Astrocyte (in vitro differentiated cells and primary cell): Measurements from ENCODE around the gene DOCK2. TPM values are rescaled to one million over a fixed set of nuclear protein-coding genes. Genes with fewer than 3 reads are reported as not detected.

Experiments
- DNase-seq: peaks from one replicate; pipeline ENCODE4 v3.0.0-alpha.2; 2010; ENCODE audit warnings: low read depth
- FAIRE-seq: peaks from 2 replicates; lab custom pipeline; 2011; peaks lifted over from hg19 to GRCh38; lab: Jason Lieb, UNC
- H2AFZ ChIP-seq: 2 replicates; pipeline ENCODE4 v1.6.0; 2012; ENCODE audit warnings: low read depth, low read length, inconsistent platforms
- H3K27ac ChIP-seq: 2 replicates; pipeline ENCODE4 v1.5.1; 2011; ENCODE audit warnings: low read depth, low read length, inconsistent platforms
- H3K27me3 ChIP-seq: 2 replicates; pipeline ENCODE4 v1.6.0; 2011; ENCODE audit warnings: low read length, inconsistent platforms; ENCODE audit not compliant: insufficient read depth
- H3K36me3 ChIP-seq: 2 replicates; pipeline ENCODE4 v1.5.1; 2011; ENCODE audit warnings: low read length, inconsistent platforms; ENCODE audit not compliant: insufficient read depth
- H3K4me1 ChIP-seq: 2 replicates; pipeline ENCODE4 v1.5.1; 2011; ENCODE audit warnings: low read length, inconsistent platforms; ENCODE audit not compliant: insufficient read depth
- H3K4me2 ChIP-seq: 2 replicates; pipeline ENCODE4 v1.6.0; 2012; ENCODE audit warnings: low read length, inconsistent platforms
- H3K4me3 ChIP-seq: 2 replicates; pipeline ENCODE4 v1.5.1; 2011; ENCODE audit warnings: low read depth, mild to moderate bottlenecking, low read length, inconsistent platforms; ENCODE audit not compliant: insufficient read depth
- H3K79me2 ChIP-seq: 2 replicates; pipeline ENCODE4 v1.6.0; 2012; ENCODE audit warnings: mild to moderate bottlenecking, low read length, inconsistent platforms; ENCODE audit not compliant: insufficient read depth
- H3K9ac ChIP-seq: 2 replicates; pipeline ENCODE4 v1.6.0; 2012; ENCODE audit warnings: mild to moderate bottlenecking, low read length, inconsistent platforms
- H3K9me3 ChIP-seq: 2 replicates; pipeline ENCODE4 v1.5.1; 2012; ENCODE audit warnings: low read depth, mild to moderate bottlenecking, low read length, inconsistent platforms; ENCODE audit not compliant: insufficient read depth
- H4K20me1 ChIP-seq: 2 replicates; pipeline ENCODE4 v1.6.0; 2012; ENCODE audit warnings: low read length, inconsistent platforms; ENCODE audit not compliant: insufficient read depth
- H3K27ac Mint-ChIP-seq: one replicate; pipeline ENCODE4 v1.8.0; 2021; ENCODE audit warnings: mild to moderate bottlenecking, mixed read lengths; ENCODE audit not compliant: unreplicated experiment
- H3K27me3 Mint-ChIP-seq: one replicate; pipeline ENCODE4 v1.8.0; 2021; ENCODE audit warnings: low read depth, mixed read lengths; ENCODE audit not compliant: unreplicated experiment
- H3K36me3 Mint-ChIP-seq: one replicate; pipeline ENCODE4 v1.8.0; 2021; ENCODE audit warnings: low read depth, mixed read lengths; ENCODE audit not compliant: unreplicated experiment
- H3K4me1 Mint-ChIP-seq: one replicate; pipeline ENCODE4 v1.8.0; 2021; ENCODE audit warnings: low read depth, mixed read lengths; ENCODE audit not compliant: unreplicated experiment
- H3K4me3 Mint-ChIP-seq: one replicate; pipeline ENCODE4 v1.8.0; 2021; ENCODE audit warnings: mild to moderate bottlenecking, moderate library complexity, mixed read lengths; ENCODE audit not compliant: unreplicated experiment
- H3K9me3 Mint-ChIP-seq: one replicate; pipeline ENCODE4 v1.8.0; 2021; ENCODE audit warnings: mild to moderate bottlenecking, mixed read lengths; ENCODE audit not compliant: unreplicated experiment
- EZH2 ChIP-seq: IDR thresholded peaks from 2 replicates; pipeline ENCODE4 v1.6.1; 2012; ENCODE audit warnings: mild to moderate bottlenecking, low read length, inconsistent platforms; ENCODE audit not compliant: insufficient read depth
- total RNA-seq: library from RNA; stranded (reverse); gene quantifications from 2 replicates; pipeline ENCODE4 v1.2.1, GENCODE V29; 2021
- TF ChIP-seq, protein P1 (sequence below): IDR thresholded peaks from 2 replicates; pipeline ENCODE4 v1.5.1; 2011; ENCODE audit warnings: low read depth, mild to moderate bottlenecking, inconsistent platforms, low read length, moderate library complexity; ENCODE audit not compliant: insufficient read depth

The DOCK2 gene
- total RNA-seq, 1 donor from 2014 or later = 0.66 TPM

DNA sequence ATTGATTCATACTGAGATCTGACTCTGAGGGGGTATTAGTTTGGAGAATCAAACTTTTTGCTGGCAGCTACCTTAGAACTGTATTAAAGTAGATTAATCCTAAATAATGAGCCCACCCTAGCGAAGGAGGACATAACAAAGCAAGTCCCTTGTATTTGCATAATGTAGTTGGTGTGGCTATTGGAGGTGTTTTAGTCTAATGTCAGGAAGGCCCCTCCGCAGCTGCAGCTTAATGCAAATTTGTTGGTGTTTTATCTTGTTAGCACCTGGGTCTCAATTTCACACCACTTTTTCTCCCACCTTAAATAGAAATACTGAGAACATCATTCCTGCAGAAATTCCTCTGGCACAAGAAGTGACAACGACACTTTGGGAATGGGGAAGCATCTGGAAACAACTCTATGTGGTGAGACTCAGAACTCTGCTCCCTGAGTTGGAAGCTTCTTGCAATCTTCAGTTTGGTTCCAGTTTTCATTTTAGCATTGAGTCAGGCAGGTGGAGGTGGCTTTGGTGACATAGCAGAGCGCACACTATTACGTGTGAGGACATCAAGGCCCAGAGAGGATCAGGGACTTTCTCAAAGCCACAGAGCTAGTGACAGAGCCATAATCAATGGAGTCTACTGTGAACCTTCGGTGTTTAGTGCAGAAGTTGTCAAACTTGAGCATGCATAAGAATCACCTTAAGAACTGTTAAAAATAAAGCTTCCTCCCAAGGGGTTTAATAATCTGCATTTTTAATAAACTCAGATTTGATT is 33.9 kb downstream of the DOCK2 start:
- Mint-ChIP-seq H3K36me3 (no peaks in the 10 kb centered on the region), H3K27ac (no peak overlapping the region), H3K4me1 (peaks cover 4% of the 10 kb centered on the region), H3K27me3 (no peaks in the 10 kb centered on the region), H3K9me3 (no peaks in the 10 kb centered on the region), H3K4me3 (no peak overlapping the region)
- no peak overlapping the region for H2AFZ ChIP-seq
- no peak overlapping the region for H3K4me3 ChIP-seq
- DNase-seq = no peak
- no peak for TF ChIP-seq EZH2
- TF ChIP-seq, protein P1, sequence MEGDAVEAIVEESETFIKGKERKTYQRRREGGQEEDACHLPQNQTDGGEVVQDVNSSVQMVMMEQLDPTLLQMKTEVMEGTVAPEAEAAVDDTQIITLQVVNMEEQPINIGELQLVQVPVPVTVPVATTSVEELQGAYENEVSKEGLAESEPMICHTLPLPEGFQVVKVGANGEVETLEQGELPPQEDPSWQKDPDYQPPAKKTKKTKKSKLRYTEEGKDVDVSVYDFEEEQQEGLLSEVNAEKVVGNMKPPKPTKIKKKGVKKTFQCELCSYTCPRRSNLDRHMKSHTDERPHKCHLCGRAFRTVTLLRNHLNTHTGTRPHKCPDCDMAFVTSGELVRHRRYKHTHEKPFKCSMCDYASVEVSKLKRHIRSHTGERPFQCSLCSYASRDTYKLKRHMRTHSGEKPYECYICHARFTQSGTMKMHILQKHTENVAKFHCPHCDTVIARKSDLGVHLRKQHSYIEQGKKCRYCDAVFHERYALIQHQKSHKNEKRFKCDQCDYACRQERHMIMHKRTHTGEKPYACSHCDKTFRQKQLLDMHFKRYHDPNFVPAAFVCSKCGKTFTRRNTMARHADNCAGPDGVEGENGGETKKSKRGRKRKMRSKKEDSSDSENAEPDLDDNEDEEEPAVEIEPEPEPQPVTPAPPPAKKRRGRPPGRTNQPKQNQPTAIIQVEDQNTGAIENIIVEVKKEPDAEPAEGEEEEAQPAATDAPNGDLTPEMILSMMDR = no peak
- no peaks in the 10 kb centered on the region for H3K9me3 ChIP-seq
- no peaks in the 10 kb centered on the region for H3K79me2 ChIP-seq
- no peaks in the 10 kb centered on the region for H3K36me3 ChIP-seq
- H3K4me1 ChIP-seq = peaks cover 10% of the 10 kb centered on the region
- H3K4me2 ChIP-seq = no peak overlapping the region
- H3K9ac ChIP-seq = no peak overlapping the region
- no peaks in the 10 kb centered on the region for H3K27me3 ChIP-seq
- FAIRE-seq = no peak
- H4K20me1 ChIP-seq = no peaks in the 10 kb centered on the region
- no peak overlapping the region for H3K27ac ChIP-seq

DNA sequence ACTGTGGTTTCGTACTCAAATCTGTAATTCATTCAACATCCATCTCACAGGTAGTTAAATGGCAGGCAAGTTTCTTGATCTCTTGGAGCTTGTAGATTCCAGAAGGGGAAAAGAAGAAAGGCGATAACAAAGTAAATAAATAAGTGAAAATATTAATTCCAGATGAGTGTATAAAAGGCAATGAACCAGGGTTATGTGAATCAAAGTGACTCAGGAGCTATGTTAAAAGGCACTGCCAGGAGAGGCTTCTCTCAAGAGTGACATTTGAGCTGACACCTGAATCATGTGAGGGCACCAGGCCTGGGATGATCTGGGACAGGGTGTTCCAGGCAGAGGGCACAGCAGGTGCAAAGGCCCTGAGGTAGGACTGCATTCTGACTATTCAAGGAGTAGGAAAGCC is 45.0 kb downstream of the DOCK2 start:
- H3K4me3 Mint-ChIP-seq = no peak overlapping the region
- peaks cover 2% of the 10 kb centered on the region for H3K27me3 Mint-ChIP-seq
- no peaks in the 10 kb centered on the region for H3K27me3 ChIP-seq
- FAIRE-seq (no peak), DNase-seq (no peak)
- no peaks in the 10 kb centered on the region for H3K9me3 Mint-ChIP-seq
- no peaks in the 10 kb centered on the region for H3K36me3 Mint-ChIP-seq
- H3K9ac ChIP-seq = no peak overlapping the region
- H3K79me2 ChIP-seq = no peaks in the 10 kb centered on the region
- H3K27ac ChIP-seq = no peak overlapping the region
- TF ChIP-seq EZH2 = no peak
- TF ChIP-seq, protein P1 = no peak
- no peak overlapping the region for H3K27ac Mint-ChIP-seq
- no peak overlapping the region for H2AFZ ChIP-seq
- no peaks in the 10 kb centered on the region for H3K4me1 Mint-ChIP-seq
- H3K4me1 ChIP-seq = no peaks in the 10 kb centered on the region
- H3K4me2 ChIP-seq = no peak overlapping the region
- no peaks in the 10 kb centered on the region for H3K9me3 ChIP-seq
- H3K36me3 ChIP-seq = no peaks in the 10 kb centered on the region
- H4K20me1 ChIP-seq = no peaks in the 10 kb centered on the region
- no peak overlapping the region for H3K4me3 ChIP-seq

DNA sequence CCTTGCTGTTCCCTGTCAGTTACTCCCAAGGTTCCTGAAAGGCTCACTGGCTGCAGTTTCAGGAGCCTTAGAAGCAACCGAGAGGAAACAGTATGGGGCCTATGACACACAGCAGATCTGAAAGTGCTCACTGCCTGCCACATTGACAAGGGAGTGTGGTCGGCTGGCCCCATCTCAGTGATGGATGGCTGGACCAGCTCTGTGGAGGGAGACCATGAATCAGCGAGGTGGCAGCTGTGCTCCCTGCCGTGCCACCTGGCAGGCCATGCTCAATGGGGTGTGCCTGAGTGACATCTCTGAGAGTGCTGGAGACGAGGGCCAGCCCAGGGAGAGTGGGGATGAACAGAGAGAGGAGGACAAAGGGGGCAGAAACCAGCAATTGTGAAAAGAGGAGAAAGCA is 49.1 kb downstream of the DOCK2 start:
- no peaks in the 10 kb centered on the region for H4K20me1 ChIP-seq
- H3K79me2 ChIP-seq = no peaks in the 10 kb centered on the region
- H3K27me3 ChIP-seq = no peaks in the 10 kb centered on the region
- no peaks in the 10 kb centered on the region for H3K27me3 Mint-ChIP-seq
- H3K27ac ChIP-seq = no peak overlapping the region
- TF ChIP-seq EZH2 = no peak
- TF ChIP-seq, protein P1 = no peak
- no peaks in the 10 kb centered on the region for H3K9me3 ChIP-seq
- H3K9me3 Mint-ChIP-seq = peaks cover 4% of the 10 kb centered on the region
- H3K4me3 Mint-ChIP-seq = no peak overlapping the region
- no peak for DNase-seq
- H3K36me3 ChIP-seq = no peaks in the 10 kb centered on the region
- no peak for FAIRE-seq
- H3K27ac Mint-ChIP-seq = no peak overlapping the region
- no peak overlapping the region for H2AFZ ChIP-seq
- H3K36me3 Mint-ChIP-seq = no peaks in the 10 kb centered on the region
- H3K4me3 ChIP-seq = no peak overlapping the region
- H3K4me1 ChIP-seq = no peaks in the 10 kb centered on the region
- no peak overlapping the region for H3K9ac ChIP-seq
- H3K4me1 Mint-ChIP-seq = no peaks in the 10 kb centered on the region
- H3K4me2 ChIP-seq = no peak overlapping the region
